Type B pancreatic cell (in vitro differentiated cells): ENCODE measurements around the gene ENOSF1. TPM values are rescaled to one million over a fixed set of nuclear protein-coding genes. Genes with fewer than 3 reads are reported as not detected.

Experiments
- DNase-seq: peaks from one replicate; pipeline ENCODE4 v3.0.0; 2021; ENCODE audit warnings: mixed read lengths; ENCODE audit not compliant: unreplicated experiment; ENCODE audit errors: extremely low spot score
- H3K27ac Mint-ChIP-seq: 2 replicates; pipeline ENCODE4 v1.8.0; 2021; ENCODE audit warnings: mild to moderate bottlenecking, mixed read lengths
- H3K27me3 Mint-ChIP-seq: 2 replicates; pipeline ENCODE4 v1.8.0; 2021; ENCODE audit warnings: mixed read lengths
- H3K36me3 Mint-ChIP-seq: 2 replicates; pipeline ENCODE4 v1.8.0; 2021; ENCODE audit warnings: mixed read lengths
- H3K4me1 Mint-ChIP-seq: one replicate; pipeline ENCODE4 v1.8.0; 2021; ENCODE audit warnings: mixed read lengths; ENCODE audit not compliant: unreplicated experiment
- H3K4me3 Mint-ChIP-seq: 2 replicates; pipeline ENCODE4 v1.8.0; 2021; ENCODE audit warnings: mild to moderate bottlenecking, mixed read lengths
- H3K9me3 Mint-ChIP-seq: 2 replicates; pipeline ENCODE4 v1.8.0; 2021; ENCODE audit warnings: mixed read lengths
- CTCF ChIP-seq: fragments of 200-600 bp; sonication (generic); conservative IDR thresholded peaks from 2 replicates; pipeline ENCODE4 v1.5.0; 2021; ENCODE audit warnings: antibody characterized with exemption, mild to moderate bottlenecking
- total RNA-seq: library from RNA; stranded (reverse); gene quantifications from 2 replicates; pipeline ENCODE4 v1.2.1, GENCODE V29; 2021; ENCODE audit warnings: low replicate concordance

Gene ENOSF1
- total RNA-seq, 1 donor from 2014 or later = 63.1 TPM

DNA sequence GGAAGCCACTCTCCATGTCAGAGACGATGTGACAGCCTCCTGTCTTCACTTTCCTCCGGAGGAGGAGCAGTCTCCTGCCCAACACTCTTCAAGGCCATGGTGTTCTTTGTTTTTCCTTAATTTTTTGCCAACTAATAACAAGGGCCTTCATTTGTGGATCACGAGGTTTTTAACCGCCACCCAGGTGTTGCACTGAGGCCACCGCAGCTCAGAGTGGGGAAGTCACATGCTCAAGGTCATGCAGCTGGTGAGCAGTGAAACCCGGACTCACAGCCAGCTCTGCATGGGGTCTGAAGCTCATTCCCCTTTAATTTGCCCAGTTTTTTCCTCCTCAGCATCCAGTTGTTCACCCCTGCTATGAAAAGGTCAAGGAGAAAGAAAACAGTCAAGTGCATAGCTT, 19.6 kb downstream of the ENOSF1 start:
- Mint-ChIP-seq H3K4me1 (no peaks in the 10 kb centered on the region), H3K27ac (no peak overlapping the region), H3K4me3 (no peak overlapping the region), H3K36me3 (peaks cover 11% of the 10 kb centered on the region), H3K9me3 (no peaks in the 10 kb centered on the region), H3K27me3 (no peaks in the 10 kb centered on the region)
- TF ChIP-seq CTCF = no peak
- no peak for DNase-seq

GRCh38 chr18:688323-688722, 24.1 kb downstream of the ENOSF1 start:
- DNase-seq = no peak
- Mint-ChIP-seq H3K27me3 (no peaks in the 10 kb centered on the region), H3K4me1 (peaks cover 15% of the 10 kb centered on the region), H3K9me3 (no peaks in the 10 kb centered on the region), H3K4me3 (no peak overlapping the region), H3K27ac (no peak overlapping the region), H3K36me3 (peaks cover 7% of the 10 kb centered on the region)
- TF ChIP-seq CTCF = no peak

- Mint-ChIP-seq H3K36me3 (peaks cover 10% of the 10 kb centered on the region), H3K4me1 (peaks cover 15% of the 10 kb centered on the region), H3K27me3 (no peaks in the 10 kb centered on the region), H3K4me3 (no peak overlapping the region), H3K27ac (no peak overlapping the region), H3K9me3 (no peaks in the 10 kb centered on the region)
- DNase-seq = no peak
- peak; percentile 49 for TF ChIP-seq CTCF
Observed at GRCh38 chr18:686339-687111, 25.9 kb downstream of the ENOSF1 start.

DNA sequence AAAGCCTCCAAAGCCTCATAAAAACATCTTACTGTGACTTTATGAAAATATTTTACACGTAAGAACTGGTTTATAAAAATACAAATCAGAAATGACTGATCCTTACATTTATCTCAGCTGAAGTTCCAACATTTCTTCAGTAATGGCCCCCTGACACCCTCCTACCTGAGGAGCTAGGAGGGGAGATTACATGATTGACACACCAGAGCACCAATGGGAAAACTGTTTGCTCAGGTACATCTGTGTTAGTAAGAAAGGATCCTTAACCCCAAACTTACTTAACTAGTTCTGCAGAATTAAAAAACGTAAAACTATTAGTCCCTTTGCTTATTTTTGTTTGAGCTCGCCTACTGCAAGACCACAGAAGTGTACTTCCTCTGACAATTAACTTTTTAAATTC, 27.0 kb downstream of the ENOSF1 start:
- H3K27ac Mint-ChIP-seq = no peak overlapping the region
- peaks cover 15% of the 10 kb centered on the region for H3K4me1 Mint-ChIP-seq
- DNase-seq = no peak
- H3K4me3 Mint-ChIP-seq = no peak overlapping the region
- TF ChIP-seq CTCF = no peak
- no peaks in the 10 kb centered on the region for H3K9me3 Mint-ChIP-seq
- H3K27me3 Mint-ChIP-seq = no peaks in the 10 kb centered on the region
- H3K36me3 Mint-ChIP-seq = peaks cover 12% of the 10 kb centered on the region

DNA sequence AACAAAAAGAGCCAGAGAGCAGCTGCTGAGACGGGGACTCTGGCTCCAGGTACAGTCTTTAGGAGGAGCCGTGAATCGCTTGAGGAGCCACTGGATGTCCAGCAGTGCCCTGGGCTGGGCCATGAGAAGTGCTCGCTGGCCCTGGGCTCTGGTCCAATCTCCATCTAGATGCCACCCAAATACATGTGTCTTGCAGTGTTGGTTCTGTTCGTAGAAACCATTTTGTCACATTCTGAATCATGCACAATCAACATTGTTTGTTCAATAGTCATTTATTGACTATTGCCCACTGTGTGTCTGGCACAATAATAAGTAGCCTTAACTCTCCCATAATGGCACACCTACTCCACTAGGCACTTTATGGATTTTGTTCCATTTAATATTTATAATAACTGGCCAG, 28.9 kb downstream of the ENOSF1 start:
- H3K4me1 Mint-ChIP-seq = peaks cover 15% of the 10 kb centered on the region
- H3K4me3 Mint-ChIP-seq = no peak overlapping the region
- TF ChIP-seq CTCF = no peak
- H3K9me3 Mint-ChIP-seq = no peaks in the 10 kb centered on the region
- no peaks in the 10 kb centered on the region for H3K27me3 Mint-ChIP-seq
- H3K27ac Mint-ChIP-seq = no peak overlapping the region
- DNase-seq = no peak
- H3K36me3 Mint-ChIP-seq = peaks cover 15% of the 10 kb centered on the region
